Measurements from ENCODE around the gene HMCN2.
A peak's percentile ranks its signal among the peaks of the same experiment; 100 is the strongest.

The HMCN2 gene

GRCh38 chr9:130448035-130448624 is 182.6 kb downstream of the HMCN2 start:
- no peak for DNase-seq (ENCODE audit: low read depth, low spot score)

GRCh38 chr9:130448771-130449603 is 183.4 kb downstream of the HMCN2 start:
- DNase-seq (ENCODE audit: low read depth, low spot score): no peak

- no peak for DNase-seq (ENCODE audit: low read depth, low spot score)
Observed at GRCh38 chr9:130450344-130451003, 184.9 kb downstream of the HMCN2 start.

- no peak for DNase-seq (ENCODE audit: low read depth, low spot score)
Observed at GRCh38 chr9:130451004-130451390, 185.4 kb downstream of the HMCN2 start.

GRCh38 chr9:130451509-130452388 is 186.2 kb downstream of the HMCN2 start:
- peak; percentile 96 for DNase-seq (ENCODE audit: low read depth, low spot score)

GRCh38 chr9:130452835-130453234 is 187.3 kb downstream of the HMCN2 start:
- no peak for DNase-seq (ENCODE audit: low read depth, low spot score)

GRCh38 chr9:130453487-130453886 is 187.9 kb downstream of the HMCN2 start:
- peak; percentile 73 for DNase-seq (ENCODE audit: low read depth, low spot score)

- no peak for DNase-seq (ENCODE audit: low read depth, low spot score)
Observed at GRCh38 chr9:130454096-130454811, 188.7 kb downstream of the HMCN2 start.

- no peak for DNase-seq (ENCODE audit: low read depth, low spot score)
Observed at GRCh38 chr9:130454812-130455325, 189.3 kb downstream of the HMCN2 start.

GRCh38 chr9:130458027-130458803 is 192.7 kb downstream of the HMCN2 start:
- DNase-seq (ENCODE audit: low read depth, low spot score): no peak

- DNase-seq (ENCODE audit: low read depth, low spot score): no peak
Observed at GRCh38 chr9:130458804-130459067, 193.2 kb downstream of the HMCN2 start.

GRCh38 chr9:130459151-130459550 is 193.6 kb downstream of the HMCN2 start:
- DNase-seq (ENCODE audit: low read depth, low spot score): no peak

GRCh38 chr9:130459941-130460669 is 194.5 kb downstream of the HMCN2 start:
- no peak for DNase-seq (ENCODE audit: low read depth, low spot score)

- peak; percentile 73 for DNase-seq (ENCODE audit: low read depth, low spot score)
Observed at GRCh38 chr9:130461218-130461630, 195.7 kb downstream of the HMCN2 start.

- no peak for DNase-seq (ENCODE audit: low read depth, low spot score)
Observed at GRCh38 chr9:130461731-130462130, 196.2 kb downstream of the HMCN2 start.

GRCh38 chr9:130462685-130463540 is 197.4 kb downstream of the HMCN2 start:
- no peak for DNase-seq (ENCODE audit: low read depth, low spot score)

- no peak for DNase-seq (ENCODE audit: low read depth, low spot score)
Observed at GRCh38 chr9:130463763-130464745, 198.5 kb downstream of the HMCN2 start.

All from astrocyte of the hippocampus (primary cell).